ENCODE data around the gene B9D1. TPM values are rescaled to one million over a fixed set of nuclear protein-coding genes. Genes with fewer than 3 reads are reported as not detected.

B9D1 gene
- total RNA-seq, 1 experiment from 2014 or later, result 48.0 TPM

DNA sequence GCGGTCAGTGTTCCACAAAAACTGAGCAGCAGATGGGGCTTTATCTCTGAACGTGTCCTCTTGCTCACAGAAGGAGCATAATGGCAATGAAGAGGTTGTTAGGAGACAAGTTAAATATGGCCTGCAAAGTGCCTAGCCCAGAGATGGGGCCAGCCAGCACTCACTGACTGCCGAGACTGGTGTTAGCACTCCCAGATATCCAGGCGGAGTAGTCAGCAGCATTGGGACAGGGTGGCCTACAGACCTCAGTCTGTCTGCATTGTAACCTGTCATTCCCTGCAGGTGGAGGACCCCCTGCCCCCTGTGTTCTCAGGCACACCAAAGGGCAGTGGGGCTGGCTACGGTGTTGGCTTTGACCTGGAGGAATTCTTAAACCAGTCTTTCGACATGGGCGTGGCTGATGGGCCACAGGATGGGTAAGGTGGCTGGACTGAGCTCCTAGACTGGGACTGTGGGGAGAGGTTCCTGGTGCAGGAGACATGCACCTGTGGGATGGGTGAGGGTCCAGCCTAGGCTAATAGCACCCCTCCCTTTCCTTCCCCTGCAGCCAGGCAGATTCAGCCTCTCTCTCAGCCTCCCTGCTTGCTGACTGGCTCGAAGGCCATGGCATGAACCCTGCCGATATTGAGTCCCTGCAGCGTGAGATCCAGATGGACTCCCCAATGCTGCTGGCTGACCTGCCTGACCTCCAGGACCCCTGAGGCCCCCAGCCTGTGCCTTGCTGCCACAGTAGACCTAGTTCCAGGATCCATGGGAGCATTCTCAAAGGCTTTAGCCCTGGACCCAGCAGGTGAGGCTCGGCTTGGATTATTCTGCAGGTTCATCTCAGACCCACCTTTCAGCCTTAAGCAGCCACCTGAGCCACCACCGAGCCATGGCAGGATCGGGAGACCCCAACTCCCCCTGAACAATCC, 20.3 kb upstream of the B9D1 start:
- no peaks in the 10 kb centered on the region for H3K9me3 ChIP-seq (ENCODE audit: low read length)
- DNase-seq (no peak), ATAC-seq (no peak)
- H3K4me3 ChIP-seq (ENCODE audit: low read length), result no peak overlapping the region
- no peak for TF ChIP-seq CTCF (conservative IDR thresholded peaks at IDR 0.05; ENCODE audit: low read depth, low read length)
- TF ChIP-seq EZH2phosphoT487 (IDR thresholded peaks at IDR 0.05; ENCODE audit: borderline replicate concordance, low read length), result no peak
- no peak for TF ChIP-seq EZH2 (IDR thresholded peaks at IDR 0.05; ENCODE audit: low read length, unreplicated experiment)
- no peaks in the 10 kb centered on the region for H3K9me2 ChIP-seq (replicated peaks; ENCODE audit: low read length)
- no peak overlapping the region for H3K9ac ChIP-seq (ENCODE audit: low read length)
- no peak overlapping the region for H3K4me2 ChIP-seq (ENCODE audit: low read length)
- no peaks in the 10 kb centered on the region for H3F3A ChIP-seq (ENCODE audit: low read length, unreplicated experiment)
- no TSS peak for BruUV-seq (replicated peaks)
- H4K20me1 ChIP-seq (ENCODE audit: low read length), result no peaks in the 10 kb centered on the region
- H3K4me1 ChIP-seq (ENCODE audit: insufficient read depth, low read length), result peaks cover 20% of the 10 kb centered on the region
- ChIA-PET POLR2A (ENCODE audit: unreplicated experiment) (no interaction called here), CTCF (no interaction called here)
- no peaks in the 10 kb centered on the region for H3K27me3 ChIP-seq (ENCODE audit: low read length)
- H3K79me2 ChIP-seq (ENCODE audit: low read length), result peaks cover 30% of the 10 kb centered on the region
- intact Hi-C loops (cut with micrococcal nuclease), result no loop called here
- H3K36me3 ChIP-seq (ENCODE audit: low read depth, low read length), result peaks cover 30% of the 10 kb centered on the region
- H2AFZ ChIP-seq (ENCODE audit: low read length), result no peak overlapping the region
- no peak overlapping the region for H3K27ac ChIP-seq (ENCODE audit: low read length)

DNA sequence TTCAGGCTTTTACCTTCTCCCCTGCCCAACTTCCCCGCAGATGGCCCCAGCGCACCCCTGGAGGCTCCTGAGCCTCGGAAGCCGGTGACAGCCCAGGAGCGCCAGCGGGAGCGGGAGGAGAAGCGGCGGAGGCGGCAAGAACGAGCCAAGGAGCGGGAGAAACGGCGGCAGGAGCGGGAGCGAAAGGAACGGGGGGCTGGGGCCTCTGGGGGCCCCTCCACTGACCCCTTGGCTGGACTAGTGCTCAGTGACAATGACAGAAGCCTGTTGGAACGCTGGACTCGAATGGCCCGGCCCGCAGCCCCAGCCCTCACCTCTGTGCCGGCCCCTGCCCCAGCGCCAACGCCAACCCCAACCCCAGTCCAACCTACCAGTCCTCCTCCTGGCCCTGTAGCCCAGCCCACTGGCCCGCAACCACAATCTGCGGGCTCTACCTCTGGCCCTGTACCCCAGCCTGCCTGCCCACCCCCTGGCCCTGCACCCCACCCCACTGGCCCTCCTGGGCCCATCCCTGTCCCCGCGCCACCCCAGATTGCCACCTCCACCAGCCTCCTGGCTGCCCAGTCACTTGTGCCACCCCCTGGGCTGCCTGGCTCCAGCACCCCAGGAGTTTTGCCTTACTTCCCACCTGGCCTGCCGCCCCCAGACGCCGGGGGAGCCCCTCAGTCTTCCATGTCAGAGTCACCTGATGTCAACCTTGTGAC, 19.4 kb upstream of the B9D1 start:
- BruUV-seq (replicated peaks), result no TSS peak
- H3F3A ChIP-seq (ENCODE audit: low read length, unreplicated experiment), result no peaks in the 10 kb centered on the region

DNA sequence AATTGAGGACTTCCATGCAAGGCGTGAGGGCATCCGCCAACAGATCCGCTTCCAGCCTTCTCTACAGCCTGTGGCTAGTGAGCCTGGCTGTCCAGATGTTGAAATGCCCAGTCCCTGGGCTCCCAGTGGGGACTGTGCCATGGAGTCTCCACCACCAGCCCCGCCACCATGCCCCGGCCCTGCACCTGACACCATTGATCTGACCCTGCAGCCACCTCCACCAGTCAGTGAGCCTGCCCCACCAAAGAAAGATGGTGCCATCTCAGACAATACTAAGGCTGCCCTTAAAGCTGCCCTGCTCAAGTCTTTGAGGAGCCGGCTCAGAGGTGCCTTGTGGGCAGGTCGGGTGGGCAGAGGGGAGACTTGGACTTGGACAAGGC, 18.8 kb upstream of the B9D1 start:
- Histone ChIP-seq H3K9me2 (replicated peaks; ENCODE audit: low read length) (no peaks in the 10 kb centered on the region), H2AFZ (ENCODE audit: low read length) (no peak overlapping the region), H3K27me3 (ENCODE audit: low read length) (no peaks in the 10 kb centered on the region), H3K4me3 (ENCODE audit: low read length) (no peak overlapping the region), H3K36me3 (ENCODE audit: low read depth, low read length) (peaks cover 30% of the 10 kb centered on the region), H4K20me1 (ENCODE audit: low read length) (no peaks in the 10 kb centered on the region), H3K4me1 (ENCODE audit: insufficient read depth, low read length) (peaks cover 20% of the 10 kb centered on the region), H3K4me2 (ENCODE audit: low read length) (no peak overlapping the region), H3K9ac (ENCODE audit: low read length) (no peak overlapping the region), H3K9me3 (ENCODE audit: low read length) (no peaks in the 10 kb centered on the region), H3K79me2 (ENCODE audit: low read length) (peaks cover 30% of the 10 kb centered on the region), H3F3A (ENCODE audit: low read length, unreplicated experiment) (no peaks in the 10 kb centered on the region), H3K27ac (ENCODE audit: low read length) (no peak overlapping the region)
- DNase-seq, result no peak
- no peak for ATAC-seq
- intact Hi-C loops (cut with micrococcal nuclease), result no loop called here
- ChIA-PET CTCF (no interaction called here), POLR2A (ENCODE audit: unreplicated experiment) (no interaction called here)
- TF ChIP-seq CTCF (conservative IDR thresholded peaks at IDR 0.05; ENCODE audit: low read depth, low read length) (no peak), EZH2 (IDR thresholded peaks at IDR 0.05; ENCODE audit: low read length, unreplicated experiment) (no peak), EZH2phosphoT487 (IDR thresholded peaks at IDR 0.05; ENCODE audit: borderline replicate concordance, low read length) (no peak)
- BruUV-seq (replicated peaks), result no TSS peak

More for the DNA sequence above, 19.4 kb upstream of the B9D1 start:
- Histone ChIP-seq H3K4me3 (ENCODE audit: low read length) (no peak overlapping the region), H3K9me3 (ENCODE audit: low read length) (no peaks in the 10 kb centered on the region), H3K27me3 (ENCODE audit: low read length) (no peaks in the 10 kb centered on the region), H3K4me1 (ENCODE audit: insufficient read depth, low read length) (peaks cover 22% of the 10 kb centered on the region), H2AFZ (ENCODE audit: low read length) (no peak overlapping the region), H3K79me2 (ENCODE audit: low read length) (peaks cover 30% of the 10 kb centered on the region), H3K9ac (ENCODE audit: low read length) (no peak overlapping the region), H3K36me3 (ENCODE audit: low read depth, low read length) (peaks cover 30% of the 10 kb centered on the region), H3K9me2 (replicated peaks; ENCODE audit: low read length) (no peaks in the 10 kb centered on the region), H3K4me2 (ENCODE audit: low read length) (no peak overlapping the region), H4K20me1 (ENCODE audit: low read length) (no peaks in the 10 kb centered on the region), H3K27ac (ENCODE audit: low read length) (no peak overlapping the region)
- TF ChIP-seq EZH2phosphoT487 (IDR thresholded peaks at IDR 0.05; ENCODE audit: borderline replicate concordance, low read length) (no peak), EZH2 (IDR thresholded peaks at IDR 0.05; ENCODE audit: low read length, unreplicated experiment) (no peak)
- ATAC-seq (no peak), DNase-seq (no peak)
- intact Hi-C loops (cut with micrococcal nuclease), result no loop called here
- CTCF ChIA-PET, result no interaction called here
- POLR2A ChIA-PET (ENCODE audit: unreplicated experiment), result no interaction called here

Measured in PC-3 (cell line).